MV-4-11 (cell line): ENCODE measurements around the gene CTU2.

ENCODE experiments used
- DNase-seq: peaks from one replicate; lab custom pipeline; 2025; lab: John Stamatoyannopoulos, UW

CTU2 gene

DNA sequence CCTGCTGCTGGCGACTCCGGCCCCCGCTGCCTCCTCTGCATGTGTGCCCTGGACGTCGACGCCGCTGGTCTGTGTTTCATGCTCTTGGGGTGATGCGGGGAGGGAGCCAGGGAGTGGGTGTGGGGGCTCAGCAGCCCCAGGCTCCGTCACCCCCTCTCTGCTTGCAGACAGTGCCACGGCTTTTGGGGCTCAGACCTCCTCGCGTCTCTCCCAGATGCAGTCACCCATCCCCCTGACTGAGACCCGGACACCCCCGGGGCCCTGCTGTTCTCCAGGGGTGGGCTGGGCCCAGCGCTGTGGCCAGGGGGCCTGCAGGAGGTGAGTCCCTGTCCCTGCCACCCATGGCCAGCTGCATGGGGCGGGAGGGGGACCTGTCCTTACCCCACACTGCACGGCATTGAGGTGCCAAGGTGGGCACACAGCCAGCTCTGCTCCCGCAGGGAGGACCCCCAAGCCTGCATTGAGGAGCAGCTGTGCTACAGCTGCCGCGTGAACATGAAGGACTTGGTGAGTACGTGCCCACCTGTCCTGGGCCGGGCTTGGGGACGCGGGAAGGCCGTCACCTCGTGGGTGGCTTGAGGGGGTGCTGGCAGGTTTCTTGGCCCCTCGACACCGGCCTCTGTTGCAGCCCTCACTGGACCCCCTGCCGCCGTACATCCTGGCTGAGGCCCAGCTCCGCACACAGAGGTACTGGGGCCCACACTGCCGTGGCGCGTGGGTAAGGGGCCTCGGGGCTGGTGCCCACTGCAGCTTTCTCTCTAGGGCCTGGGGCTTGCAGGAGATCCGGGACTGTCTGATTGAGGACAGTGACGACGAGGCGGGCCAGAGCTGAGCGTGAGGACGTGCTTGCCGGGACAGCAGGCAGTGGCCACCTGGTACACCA, 8.4 kb downstream of the CTU2 start:
- no peak for DNase-seq

DNA sequence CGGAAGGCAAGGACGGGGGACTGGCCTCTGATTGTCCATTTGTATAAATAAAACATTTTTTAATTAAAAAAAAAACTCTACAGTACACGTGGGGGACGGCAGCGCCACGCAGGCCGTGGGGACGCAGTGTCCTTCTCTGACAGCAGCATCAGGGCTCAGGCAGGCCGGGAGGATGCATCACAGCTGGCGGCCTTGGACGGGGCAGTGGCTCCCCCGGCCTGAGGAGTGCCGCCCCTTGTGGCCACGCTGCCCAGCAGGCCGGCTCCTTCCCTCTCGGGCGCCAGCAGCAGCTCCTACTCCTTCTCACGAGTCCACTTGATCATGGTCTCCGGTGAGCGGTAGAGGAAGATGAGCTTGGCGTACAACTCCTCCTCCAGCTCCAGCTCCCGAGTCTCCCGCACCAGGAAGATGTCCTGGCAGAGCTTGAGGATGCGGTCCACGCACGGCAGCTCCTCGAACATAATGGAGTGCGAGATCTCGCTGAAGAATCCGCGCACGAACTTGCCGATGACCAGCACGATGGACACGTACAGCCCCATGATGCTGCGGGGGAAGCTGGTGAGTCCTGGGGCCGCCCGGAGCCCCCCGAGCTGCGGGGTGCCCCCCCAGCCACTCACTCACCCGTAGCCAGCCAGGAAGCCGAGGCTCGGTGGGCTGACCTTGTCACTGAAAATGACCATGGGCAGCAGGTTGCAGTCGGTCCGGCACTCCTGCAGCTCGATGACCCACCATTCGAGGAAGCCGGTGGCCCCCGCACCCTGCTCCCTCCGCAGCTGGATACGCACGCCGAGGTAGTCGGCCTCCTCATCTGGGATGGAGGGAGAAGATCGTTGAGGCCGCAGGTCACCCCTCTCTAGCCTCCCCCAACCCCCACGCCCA, 9.2 kb downstream of the CTU2 start:
- DNase-seq, result no peak

DNA sequence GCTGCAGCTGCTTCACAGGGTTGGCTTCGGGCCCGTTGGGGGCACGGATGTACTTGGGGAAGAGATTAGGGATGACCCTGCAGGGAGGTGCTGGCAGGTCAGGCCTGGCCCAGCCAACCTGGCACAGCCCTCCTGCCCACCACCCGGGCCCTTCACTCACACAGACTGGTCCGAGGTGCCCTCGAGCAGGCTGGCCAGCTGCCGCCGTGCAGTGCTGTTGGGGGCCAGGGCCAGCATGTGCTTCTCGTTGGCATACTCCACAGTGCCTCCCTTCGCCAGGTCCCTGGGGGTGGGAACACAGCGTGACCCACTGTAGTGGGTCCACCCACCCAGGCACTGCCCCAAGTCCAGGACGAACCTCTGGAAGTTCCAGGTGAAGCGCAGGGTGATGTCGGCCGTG, 9.9 kb downstream of the CTU2 start:
- no peak for DNase-seq

DNA sequence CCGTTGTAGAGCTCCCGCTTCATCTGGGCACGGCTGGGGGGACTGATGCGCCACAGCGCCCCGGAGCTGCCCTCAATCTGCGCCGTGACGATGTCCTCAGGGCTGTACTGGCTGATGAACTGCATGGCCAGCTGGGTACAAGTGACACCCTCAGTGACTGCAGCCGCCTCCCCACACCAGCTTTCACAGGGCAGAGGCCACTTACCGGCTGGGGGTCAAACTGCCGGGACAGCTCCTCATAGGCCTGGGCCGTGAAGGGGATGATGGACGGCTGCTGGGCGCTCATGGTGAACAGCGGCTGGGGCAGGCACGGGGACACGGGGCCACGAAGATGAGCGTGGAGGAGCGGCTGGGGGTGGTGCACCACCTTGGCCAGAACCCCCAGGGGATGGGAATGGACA, 10.3 kb downstream of the CTU2 start:
- no peak for DNase-seq

DNA sequence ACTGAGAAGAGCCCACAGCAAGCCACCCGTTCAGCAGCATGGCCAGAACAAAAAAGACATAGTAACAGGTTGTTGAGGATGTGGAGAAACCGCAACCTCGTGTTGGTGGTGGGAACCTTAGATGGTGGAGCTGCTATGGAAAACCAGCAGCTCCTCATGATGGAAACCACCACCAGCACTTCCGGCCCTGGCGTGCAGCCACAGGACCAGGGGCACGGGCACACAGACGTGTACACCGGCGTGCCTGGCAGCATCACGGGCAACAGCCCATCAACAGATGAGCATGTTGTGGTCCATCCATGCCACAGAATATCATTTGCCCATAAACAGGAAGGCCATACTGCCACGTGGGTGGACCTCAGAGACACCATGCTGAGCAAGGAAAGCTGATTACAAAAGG, 11.9 kb downstream of the CTU2 start:
- DNase-seq, result no peak

DNA sequence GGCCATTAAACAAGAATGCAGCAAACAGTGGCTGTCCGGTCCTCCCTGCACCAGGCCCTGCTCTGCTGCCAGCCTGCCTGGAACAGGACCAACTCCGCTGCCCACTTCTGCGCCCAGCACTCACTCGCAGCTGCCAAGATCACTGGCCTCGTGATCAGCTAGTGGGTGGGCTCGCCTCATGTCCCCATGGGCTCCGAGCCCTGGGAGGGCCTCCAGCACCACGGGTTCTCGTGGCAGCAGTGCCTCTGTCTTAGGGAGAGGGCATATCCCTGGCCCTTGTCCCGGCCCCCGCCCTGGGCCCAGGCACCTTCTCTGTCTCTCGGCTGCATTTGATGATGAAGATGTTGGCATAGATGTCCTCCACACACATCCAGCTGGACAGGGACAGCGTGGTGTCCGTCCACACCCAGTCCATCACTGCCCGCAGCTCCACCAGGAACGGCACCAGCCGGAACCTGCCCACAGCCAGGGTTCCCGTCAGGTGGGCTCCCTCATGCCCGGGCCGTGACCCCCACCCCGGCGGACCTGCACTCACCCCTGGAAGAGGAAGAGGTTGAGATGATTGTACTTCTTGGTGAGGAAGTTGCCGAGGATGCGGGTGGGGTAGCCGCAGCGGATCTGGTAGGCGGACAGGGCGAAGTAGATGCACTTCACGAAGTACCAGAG, 13.1 kb downstream of the CTU2 start:
- DNase-seq, result no peak

DNA sequence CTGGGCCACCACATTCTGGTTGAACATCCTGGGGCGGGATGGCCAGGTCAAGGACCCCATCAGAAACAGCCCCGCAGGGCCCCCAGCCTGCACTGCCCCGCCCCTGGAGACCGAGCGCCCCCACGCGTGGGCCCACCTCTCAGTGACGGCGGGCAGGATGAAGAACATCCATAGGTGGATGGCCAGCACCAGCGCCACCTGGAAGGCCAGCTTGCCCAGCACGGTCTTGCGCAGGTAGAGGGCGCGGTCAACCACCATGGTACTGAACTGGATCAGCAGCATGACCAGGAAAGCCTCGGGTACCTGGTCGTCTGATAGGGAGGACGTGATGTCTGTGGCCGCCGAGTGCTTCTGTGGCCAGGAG, 13.6 kb downstream of the CTU2 start:
- DNase-seq, result no peak

DNA sequence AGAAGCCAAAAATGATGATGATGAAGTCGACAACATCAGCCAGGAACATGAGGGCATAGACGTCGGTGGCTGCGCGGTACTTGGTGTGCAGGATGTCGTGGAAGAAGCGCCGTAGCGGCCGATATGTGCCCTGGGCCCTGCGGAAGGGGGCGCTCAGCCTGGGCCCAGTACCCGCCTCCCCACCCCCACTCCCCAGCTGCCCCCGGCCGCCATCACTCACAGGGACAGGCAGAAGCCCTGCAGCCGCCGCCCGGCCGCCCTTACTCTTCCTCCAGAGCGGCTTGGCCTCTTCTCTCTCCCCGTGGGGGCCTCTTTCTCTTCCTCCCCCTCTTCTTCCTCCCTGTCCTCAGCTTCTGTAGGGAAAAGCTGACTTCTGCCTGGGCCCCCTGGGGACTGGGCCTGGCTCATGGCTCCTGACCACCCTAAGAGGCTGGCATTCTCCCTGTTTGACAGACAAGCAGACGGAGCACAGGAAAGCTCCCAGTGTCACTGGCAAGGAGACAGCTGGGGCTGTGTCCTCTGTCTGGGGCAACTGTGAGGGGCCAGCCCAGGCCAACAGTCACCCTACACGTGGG, 14.2 kb downstream of the CTU2 start:
- no peak for DNase-seq

DNA sequence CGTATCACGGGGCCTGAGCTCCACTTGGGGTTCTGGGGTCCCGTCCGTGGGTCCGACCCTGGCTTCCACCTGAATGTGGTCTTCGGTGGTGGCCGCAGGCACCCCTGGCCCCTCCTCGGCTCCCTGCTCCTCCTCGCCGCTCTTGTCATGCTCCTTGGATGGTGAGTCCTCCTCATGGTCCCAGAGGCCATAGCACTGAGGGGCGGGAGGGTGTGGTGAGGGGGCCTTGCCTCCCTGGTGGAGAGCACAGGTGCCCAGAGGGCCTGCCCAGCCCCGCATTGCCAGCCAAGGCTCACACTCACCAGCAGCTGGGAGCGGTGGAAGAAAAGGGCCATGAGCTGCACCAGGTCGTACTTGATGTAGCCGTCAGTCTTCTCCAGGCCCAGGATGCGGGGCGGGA, 14.9 kb downstream of the CTU2 start:
- DNase-seq, result no peak

DNA sequence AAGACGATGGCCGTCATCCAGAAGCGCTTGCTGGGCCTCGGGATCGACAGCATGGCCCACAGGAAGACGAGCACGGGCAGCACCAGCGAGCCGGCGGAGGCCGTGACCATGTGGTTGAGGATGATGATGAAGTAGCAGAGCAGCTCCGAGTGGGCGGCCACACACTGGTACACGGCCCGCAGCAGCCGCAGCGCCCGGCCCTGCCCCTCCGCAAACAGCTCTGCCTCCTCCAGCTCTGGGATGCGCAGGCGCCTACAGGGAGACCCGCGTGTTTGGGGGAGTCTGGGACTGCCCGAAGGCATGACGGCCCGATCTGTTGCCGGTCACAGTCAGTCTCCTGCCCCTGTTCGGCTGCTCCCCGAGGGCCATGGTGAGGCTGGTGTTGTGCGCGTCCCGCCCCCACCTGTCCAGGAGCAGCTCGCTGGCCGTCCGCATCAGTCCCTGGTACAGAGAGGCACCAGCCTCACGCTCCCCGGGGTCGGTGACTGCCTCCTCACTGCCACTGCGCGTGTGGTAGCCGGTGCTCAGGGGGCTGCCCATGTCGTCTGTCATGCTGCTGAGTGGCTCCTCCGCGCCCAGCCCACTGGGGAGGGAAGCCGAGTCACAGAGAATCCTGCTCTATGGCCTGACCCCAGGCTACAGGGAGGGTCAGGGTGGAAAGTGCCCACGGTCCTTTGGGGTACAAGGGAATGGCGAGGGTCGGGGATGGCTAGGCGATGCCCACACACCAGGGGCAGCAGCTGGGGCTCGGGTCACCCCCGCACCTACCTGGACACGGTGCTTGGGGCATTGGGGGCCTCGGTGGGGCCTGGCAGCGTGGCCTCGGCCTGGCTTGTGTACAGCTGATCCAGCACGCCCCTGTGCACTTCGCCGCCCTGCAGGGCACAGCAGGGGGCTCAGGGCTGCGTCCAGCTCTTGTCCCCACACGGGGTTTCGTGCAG, 15.8 kb downstream of the CTU2 start:
- DNase-seq, result no peak

DNA sequence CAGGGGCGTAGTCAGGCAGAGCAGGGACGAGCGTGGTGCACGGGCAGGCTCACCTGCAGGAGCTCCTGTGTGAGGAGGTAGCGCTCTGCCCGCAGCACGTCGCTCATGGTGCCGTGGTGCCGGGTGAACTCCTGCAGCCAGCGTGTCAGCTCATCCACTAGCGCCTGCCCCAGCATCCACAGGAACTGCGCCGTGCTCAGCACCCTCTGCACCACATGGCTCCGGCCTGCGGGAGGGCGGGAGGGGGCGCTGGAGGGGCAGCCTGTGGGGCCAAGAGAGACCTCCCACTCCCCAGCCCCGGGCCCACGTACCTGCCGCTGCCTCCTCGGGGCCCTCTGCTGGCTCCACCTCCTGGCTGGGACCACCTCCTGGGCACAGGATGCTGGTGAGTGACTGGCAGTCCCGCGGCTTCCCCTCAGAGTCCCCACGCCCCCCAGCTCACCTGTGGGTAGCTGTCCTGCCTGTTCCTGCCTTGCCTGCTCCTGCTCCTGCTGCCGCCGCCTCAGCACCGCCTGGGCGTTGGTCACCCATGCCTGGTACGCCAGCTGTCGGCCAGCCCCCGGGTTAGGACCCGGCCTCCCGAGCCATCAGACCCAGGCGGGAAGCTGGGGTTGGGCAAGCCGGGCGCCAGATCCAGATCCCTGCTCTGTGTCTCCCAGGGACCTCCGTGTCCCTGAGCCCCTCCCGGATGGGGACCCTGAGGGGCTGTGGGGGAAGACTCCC, 16.6 kb downstream of the CTU2 start:
- DNase-seq, result no peak

DNA sequence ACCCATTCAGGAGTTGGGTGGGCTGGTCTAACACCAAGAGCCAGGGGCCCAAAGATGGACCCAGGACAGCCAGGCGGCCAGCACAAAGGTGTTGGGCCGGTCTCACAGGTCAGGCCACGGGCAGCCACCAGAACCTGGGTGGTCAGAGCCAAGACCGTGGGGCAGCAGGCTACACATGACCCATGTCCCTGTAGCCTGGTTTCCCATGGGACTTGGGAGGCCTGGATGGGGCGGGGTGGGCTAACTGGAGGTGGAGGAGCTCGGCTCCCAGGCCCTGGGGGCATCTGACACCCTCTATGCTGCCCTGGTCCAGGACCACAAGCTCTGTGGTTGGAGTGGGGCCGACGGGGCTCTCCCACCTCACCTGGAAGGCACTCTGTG, 17.2 kb downstream of the CTU2 start:
- DNase-seq, result no peak

DNA sequence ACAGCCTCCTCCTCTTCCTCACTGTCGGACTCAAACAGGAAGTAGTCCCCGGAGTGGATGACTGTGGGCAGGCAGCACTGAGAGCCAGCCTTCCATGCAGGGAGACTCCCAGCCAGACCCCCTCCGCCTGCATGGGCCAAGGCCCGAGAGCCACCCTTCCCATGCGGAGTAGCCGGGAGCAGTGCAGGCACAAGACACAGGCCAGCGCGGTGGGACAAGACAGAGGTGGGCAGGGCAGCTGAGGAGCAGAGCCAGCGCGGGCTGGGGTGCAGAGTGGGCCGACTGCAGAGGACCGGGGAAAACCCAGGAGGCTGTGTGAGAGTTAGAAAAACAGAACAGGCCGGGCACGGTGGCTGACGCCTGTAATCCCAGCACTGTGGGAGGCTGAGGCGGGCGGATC, 17.6 kb downstream of the CTU2 start:
- DNase-seq, result no peak

DNA sequence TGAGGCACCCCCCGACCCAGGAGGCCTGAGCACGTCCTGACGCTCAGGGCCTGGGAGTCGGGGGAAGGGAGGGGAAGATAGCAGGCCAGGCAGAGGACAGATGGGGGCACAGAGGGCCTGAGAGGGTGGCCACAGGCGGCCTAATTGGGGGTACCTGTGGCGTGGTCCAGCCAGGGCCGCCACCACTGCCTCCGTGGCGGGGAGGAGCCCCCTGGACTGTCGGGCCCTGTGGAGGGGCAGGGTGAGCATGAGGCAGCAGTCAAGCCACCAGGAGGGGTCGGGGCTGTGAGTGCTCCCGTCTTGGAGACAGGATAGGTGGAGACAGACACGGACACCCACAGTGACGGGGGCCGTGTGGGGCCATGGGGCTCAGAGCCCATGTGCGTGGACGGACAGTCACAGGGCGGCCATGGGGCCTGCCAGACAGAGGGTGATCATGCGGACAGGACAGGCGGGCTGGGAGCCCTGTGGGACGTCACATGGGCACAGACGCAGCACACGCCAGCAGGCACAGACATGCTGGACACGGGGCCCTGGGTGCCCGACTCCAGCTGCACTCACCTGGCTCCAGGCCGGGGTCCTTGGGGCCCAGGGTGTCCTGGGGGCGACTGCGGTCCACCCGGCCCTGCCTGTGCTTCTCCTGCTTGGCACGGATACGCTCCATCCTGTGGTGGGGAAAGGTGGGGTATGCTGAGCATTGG, 18.7 kb downstream of the CTU2 start:
- DNase-seq, result no peak

DNA sequence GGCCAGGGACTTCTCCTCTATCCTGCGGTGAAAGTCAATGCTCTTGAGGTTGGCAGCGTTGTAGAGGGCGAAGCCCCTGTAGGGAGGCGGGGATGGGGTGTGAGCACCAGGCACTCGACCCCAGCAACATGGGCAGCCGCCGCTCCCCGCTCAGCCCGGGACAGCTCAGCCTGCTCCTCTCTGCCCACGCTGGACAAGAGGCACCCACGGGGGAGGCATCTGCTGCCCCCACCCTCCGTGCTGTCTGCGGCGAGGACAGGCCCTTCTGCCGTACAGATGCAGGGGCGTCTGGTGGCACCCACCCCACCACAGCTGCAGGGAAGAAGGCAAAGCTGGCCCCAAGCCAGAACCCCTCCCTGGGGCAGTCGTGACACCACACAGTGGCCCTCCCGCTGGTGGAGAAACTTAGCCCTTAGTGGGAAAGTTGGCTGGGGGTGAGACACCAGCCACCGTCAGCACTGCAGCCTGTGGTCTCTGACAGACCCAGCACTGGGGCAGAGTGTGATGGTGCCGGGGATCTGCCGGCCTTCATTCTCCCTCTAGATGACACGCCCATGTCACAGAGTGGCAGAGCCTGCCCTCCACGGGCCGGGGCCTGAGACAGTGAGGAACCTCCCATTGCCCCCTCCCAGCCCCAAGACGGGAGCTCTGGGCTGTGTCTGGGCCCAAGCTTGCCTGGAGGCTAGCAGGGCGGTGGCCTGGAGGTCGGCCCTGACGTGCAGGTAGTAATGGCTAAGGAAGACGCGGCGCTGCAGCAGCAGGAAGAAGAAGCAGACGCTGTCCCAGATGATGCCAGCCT, 19.5 kb downstream of the CTU2 start:
- no peak for DNase-seq

DNA sequence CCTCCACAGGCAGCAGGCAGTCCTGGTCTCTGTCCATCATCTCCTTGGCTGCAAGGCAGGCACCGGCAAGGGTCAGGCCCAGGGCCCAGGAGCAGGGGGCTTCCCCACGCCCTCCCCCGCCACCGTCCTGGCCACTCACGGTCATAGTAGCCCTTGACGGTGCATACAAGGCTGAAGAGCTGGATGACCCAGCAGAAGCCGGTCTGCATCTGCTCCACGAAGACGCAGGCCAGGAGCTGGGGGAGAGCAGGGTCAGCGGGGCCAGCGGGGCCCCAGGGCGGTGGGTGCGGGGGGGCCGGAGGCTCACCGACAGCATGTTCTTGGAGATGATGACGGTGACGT, 20.1 kb downstream of the CTU2 start:
- DNase-seq, result no peak

DNA sequence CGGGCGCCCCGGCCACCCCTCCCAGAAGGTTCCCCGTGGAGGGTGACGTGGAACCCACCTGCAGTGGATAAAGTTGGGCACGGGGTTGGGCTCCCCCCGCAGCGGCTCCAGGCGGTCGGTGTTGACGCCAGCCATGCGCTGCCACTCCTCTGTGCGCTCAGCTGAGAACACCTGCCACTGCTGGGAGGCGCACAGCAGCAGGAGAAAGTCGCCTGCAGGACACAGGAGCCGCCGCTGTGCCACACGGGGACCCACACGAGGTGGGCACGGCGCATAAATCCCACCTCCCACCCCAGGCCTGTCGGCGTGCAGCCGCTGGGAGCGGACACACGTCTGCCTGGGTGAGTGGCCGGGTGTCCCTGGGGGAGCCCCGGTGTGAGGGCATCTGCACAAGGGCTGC, 20.7 kb downstream of the CTU2 start:
- no peak for DNase-seq

DNA sequence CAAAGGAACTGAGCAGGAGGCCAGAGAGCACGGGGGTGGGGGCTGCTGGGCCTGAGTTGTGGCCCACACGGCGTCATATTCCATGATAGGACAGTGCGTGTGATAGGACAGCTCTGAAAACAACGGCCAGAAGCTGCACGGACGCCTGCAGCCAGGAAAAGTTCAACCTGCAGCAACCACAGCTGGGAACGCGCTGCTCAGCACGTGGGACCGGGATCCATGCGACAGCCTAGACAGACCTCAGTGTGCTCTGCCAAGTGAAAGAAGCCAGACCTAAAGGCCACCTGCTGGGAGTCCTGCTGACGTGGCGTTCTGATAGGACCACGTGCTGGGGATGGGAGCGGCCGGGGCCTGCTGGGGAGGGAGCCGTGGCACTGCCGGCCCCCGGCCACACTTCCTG, 21.6 kb downstream of the CTU2 start:
- no peak for DNase-seq
